Measurements from ENCODE around the gene TEK.
A peak's percentile ranks its signal among the peaks of the same experiment; 100 is the strongest.

The TEK gene

DNA sequence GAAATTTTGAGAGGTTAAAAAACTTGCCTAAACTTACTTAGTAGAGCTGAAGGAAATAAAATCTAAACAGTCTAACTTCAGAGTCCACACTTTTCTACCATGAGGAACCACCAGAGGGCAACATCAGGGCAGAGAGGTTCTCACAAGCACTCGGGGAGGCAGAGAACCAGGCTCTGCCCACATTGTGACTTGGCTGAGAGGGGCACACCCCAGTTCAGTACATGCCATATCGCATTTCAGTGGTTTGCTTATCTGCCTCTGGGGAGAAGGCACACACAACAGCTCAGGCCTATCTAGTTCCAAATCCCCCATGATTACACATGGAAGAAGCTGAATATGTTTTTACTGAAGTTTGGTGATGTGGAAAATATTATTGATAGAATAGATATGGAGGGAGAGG lies 138.7 kb downstream of the TEK start:
- peak; percentile 98 for ATAC-seq
- no peak for TF ChIP-seq SNAI2 (CRISPR knock-in tag; IDR thresholded peaks at IDR 0.05)
- TF ChIP-seq TCF4 (CRISPR knock-in tag; IDR thresholded peaks at IDR 0.05; ENCODE audit: borderline replicate concordance): no peak
- TF ChIP-seq, protein P1, sequence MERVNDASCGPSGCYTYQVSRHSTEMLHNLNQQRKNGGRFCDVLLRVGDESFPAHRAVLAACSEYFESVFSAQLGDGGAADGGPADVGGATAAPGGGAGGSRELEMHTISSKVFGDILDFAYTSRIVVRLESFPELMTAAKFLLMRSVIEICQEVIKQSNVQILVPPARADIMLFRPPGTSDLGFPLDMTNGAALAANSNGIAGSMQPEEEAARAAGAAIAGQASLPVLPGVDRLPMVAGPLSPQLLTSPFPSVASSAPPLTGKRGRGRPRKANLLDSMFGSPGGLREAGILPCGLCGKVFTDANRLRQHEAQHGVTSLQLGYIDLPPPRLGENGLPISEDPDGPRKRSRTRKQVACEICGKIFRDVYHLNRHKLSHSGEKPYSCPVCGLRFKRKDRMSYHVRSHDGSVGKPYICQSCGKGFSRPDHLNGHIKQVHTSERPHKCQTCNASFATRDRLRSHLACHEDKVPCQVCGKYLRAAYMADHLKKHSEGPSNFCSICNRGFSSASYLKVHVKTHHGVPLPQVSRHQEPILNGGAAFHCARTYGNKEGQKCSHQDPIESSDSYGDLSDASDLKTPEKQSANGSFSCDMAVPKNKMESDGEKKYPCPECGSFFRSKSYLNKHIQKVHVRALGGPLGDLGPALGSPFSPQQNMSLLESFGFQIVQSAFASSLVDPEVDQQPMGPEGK (CRISPR knock-in tag; IDR thresholded peaks at IDR 0.05; ENCODE audit: borderline replicate concordance): no peak
- no peak for TF ChIP-seq ARNTL (CRISPR knock-in tag; IDR thresholded peaks at IDR 0.05; ENCODE audit: borderline replicate concordance, low read depth)
- no peak for TF ChIP-seq RARB (CRISPR knock-in tag; IDR thresholded peaks at IDR 0.05)
- no peak for TF ChIP-seq BACH2 (CRISPR knock-in tag; IDR thresholded peaks at IDR 0.05; ENCODE audit: borderline replicate concordance)
- no peak for TF ChIP-seq ZNF565 (CRISPR knock-in tag; conservative IDR thresholded peaks at IDR 0.05; ENCODE audit: low read depth)
- no peak for TF ChIP-seq CSDC2 (CRISPR knock-in tag; IDR thresholded peaks at IDR 0.05)
- no peak for TF ChIP-seq GLIS3 (CRISPR knock-in tag; IDR thresholded peaks at IDR 0.05)
- TF ChIP-seq ZC3H10 (CRISPR knock-in tag; IDR thresholded peaks at IDR 0.05): no peak
- TF ChIP-seq, protein P2, sequence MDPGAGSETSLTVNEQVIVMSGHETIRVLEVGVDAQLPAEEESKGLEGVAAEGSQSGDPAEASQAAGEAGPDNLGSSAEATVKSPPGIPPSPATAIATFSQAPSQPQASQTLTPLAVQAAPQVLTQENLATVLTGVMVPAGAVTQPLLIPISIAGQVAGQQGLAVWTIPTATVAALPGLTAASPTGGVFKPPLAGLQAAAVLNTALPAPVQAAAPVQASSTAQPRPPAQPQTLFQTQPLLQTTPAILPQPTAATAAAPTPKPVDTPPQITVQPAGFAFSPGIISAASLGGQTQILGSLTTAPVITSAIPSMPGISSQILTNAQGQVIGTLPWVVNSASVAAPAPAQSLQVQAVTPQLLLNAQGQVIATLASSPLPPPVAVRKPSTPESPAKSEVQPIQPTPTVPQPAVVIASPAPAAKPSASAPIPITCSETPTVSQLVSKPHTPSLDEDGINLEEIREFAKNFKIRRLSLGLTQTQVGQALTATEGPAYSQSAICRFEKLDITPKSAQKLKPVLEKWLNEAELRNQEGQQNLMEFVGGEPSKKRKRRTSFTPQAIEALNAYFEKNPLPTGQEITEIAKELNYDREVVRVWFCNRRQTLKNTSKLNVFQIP (CRISPR knock-in tag; IDR thresholded peaks at IDR 0.05; ENCODE audit: borderline replicate concordance, low read depth): no peak
- TF ChIP-seq OSR1 (CRISPR knock-in tag; IDR thresholded peaks at IDR 0.05): no peak
- TF ChIP-seq ISL1 (CRISPR knock-in tag; IDR thresholded peaks at IDR 0.05): no peak
- TF ChIP-seq ZFP30 (CRISPR knock-in tag; IDR thresholded peaks at IDR 0.05): no peak
- TF ChIP-seq, protein P3, sequence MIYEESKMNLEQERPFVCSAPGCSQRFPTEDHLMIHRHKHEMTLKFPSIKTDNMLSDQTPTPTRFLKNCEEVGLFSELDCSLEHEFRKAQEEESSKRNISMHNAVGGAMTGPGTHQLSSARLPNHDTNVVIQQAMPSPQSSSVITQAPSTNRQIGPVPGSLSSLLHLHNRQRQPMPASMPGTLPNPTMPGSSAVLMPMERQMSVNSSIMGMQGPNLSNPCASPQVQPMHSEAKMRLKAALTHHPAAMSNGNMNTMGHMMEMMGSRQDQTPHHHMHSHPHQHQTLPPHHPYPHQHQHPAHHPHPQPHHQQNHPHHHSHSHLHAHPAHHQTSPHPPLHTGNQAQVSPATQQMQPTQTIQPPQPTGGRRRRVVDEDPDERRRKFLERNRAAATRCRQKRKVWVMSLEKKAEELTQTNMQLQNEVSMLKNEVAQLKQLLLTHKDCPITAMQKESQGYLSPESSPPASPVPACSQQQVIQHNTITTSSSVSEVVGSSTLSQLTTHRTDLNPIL (CRISPR knock-in tag; IDR thresholded peaks at IDR 0.05; ENCODE audit: low read depth): no peak
- no peak for TF ChIP-seq ZNF70 (CRISPR knock-in tag; IDR thresholded peaks at IDR 0.05)
- no peak for TF ChIP-seq TOX (CRISPR knock-in tag; IDR thresholded peaks at IDR 0.05; ENCODE audit: borderline replicate concordance)

DNA sequence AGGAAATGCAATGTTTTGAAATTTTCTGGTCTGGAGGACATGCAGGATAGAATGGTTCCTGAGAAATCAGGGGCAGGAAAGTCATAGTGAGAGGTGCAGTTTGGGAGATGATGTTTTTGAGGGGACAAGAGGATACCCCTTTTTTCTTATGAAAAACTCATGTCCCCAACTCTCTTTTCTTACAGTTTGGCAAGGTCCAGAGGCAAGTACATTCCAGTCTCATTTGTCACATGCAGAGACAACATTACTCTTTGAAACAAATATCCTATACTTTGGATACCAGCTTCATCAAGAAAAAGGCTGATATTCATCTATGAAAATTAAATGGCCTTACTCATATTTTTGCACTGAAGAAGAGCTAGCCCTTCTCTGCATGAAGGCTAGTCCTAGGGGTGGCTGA lies 139.7 kb downstream of the TEK start:
- TF ChIP-seq PPARA (CRISPR knock-in tag; IDR thresholded peaks at IDR 0.05; ENCODE audit: borderline replicate concordance) (no peak), ESRRG (CRISPR knock-in tag; IDR thresholded peaks at IDR 0.05) (no peak)
- TF ChIP-seq, protein P4, sequence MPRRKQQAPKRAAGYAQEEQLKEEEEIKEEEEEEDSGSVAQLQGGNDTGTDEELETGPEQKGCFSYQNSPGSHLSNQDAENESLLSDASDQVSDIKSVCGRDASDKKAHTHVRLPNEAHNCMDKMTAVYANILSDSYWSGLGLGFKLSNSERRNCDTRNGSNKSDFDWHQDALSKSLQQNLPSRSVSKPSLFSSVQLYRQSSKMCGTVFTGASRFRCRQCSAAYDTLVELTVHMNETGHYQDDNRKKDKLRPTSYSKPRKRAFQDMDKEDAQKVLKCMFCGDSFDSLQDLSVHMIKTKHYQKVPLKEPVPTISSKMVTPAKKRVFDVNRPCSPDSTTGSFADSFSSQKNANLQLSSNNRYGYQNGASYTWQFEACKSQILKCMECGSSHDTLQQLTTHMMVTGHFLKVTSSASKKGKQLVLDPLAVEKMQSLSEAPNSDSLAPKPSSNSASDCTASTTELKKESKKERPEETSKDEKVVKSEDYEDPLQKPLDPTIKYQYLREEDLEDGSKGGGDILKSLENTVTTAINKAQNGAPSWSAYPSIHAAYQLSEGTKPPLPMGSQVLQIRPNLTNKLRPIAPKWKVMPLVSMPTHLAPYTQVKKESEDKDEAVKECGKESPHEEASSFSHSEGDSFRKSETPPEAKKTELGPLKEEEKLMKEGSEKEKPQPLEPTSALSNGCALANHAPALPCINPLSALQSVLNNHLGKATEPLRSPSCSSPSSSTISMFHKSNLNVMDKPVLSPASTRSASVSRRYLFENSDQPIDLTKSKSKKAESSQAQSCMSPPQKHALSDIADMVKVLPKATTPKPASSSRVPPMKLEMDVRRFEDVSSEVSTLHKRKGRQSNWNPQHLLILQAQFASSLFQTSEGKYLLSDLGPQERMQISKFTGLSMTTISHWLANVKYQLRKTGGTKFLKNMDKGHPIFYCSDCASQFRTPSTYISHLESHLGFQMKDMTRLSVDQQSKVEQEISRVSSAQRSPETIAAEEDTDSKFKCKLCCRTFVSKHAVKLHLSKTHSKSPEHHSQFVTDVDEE (CRISPR knock-in tag; IDR thresholded peaks at IDR 0.05): no peak
- ATAC-seq: peak; percentile 63

DNA sequence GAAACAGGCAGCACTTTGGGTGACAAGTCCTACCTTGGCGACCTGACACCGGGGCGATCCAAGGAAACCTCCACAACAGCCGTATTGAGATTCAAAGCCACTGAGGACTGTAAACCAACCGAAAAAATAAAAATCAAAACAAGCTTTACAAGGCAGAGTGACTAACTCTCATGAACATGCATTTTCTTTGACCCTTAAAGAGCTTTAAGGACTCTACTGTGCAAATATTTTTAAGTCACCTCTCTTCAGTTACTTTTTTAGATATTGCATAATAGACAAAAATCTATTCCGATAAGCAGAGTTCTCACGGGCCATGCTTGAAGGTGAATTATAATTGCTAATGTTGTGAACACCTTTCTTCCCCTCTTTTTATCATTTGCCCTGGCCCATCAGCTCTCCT lies 149.6 kb downstream of the TEK start:
- TF ChIP-seq ISL1 (CRISPR knock-in tag; IDR thresholded peaks at IDR 0.05) (no peak), BACH2 (CRISPR knock-in tag; IDR thresholded peaks at IDR 0.05; ENCODE audit: borderline replicate concordance) (no peak), ARNTL (CRISPR knock-in tag; IDR thresholded peaks at IDR 0.05; ENCODE audit: borderline replicate concordance, low read depth) (no peak), CSDC2 (CRISPR knock-in tag; IDR thresholded peaks at IDR 0.05) (no peak), TOX (CRISPR knock-in tag; IDR thresholded peaks at IDR 0.05; ENCODE audit: borderline replicate concordance) (no peak), PPARA (CRISPR knock-in tag; IDR thresholded peaks at IDR 0.05; ENCODE audit: borderline replicate concordance) (no peak), ESRRG (CRISPR knock-in tag; IDR thresholded peaks at IDR 0.05) (no peak), ZFP30 (CRISPR knock-in tag; IDR thresholded peaks at IDR 0.05) (no peak), OSR1 (CRISPR knock-in tag; IDR thresholded peaks at IDR 0.05) (no peak)
- TF ChIP-seq, protein P1 (CRISPR knock-in tag; IDR thresholded peaks at IDR 0.05; ENCODE audit: borderline replicate concordance): no peak
- ATAC-seq: no peak

All from SK-N-SH treated with all-trans-retinoic acid at 6 μM for 48 hours (cell line).